HL-60 (cell line): ENCODE data around the gene C22orf23.

ENCODE experiments used
- DNase-seq, 2 experiments: peaks; one replicate each; pipeline ENCODE4 v3.0.0-alpha.2; 2010 to 2020; ENCODE audit warnings: low read depth in 1 of 2, low spot score in 1 of 2
- H3K27ac ChIP-seq: fragments of 250-450 bp; sonication (Bioruptor Pico); replicated peaks from 2 replicates; pipeline ENCODE4 v1.5.1; 2020; ENCODE audit warnings: mild to moderate bottlenecking, moderate library complexity
- H3K27me3 ChIP-seq: fragments of 250-450 bp; sonication (Bioruptor Pico); 2 replicates; pipeline ENCODE4 v1.5.1; 2021; ENCODE audit warnings: mild to moderate bottlenecking, moderate library complexity; ENCODE audit not compliant: insufficient read depth, poor library complexity, severe bottlenecking
- H3K4me3 ChIP-seq: replicated peaks from 2 replicates; pipeline ENCODE4 v1.5.1; 2011; ENCODE audit warnings: mild to moderate bottlenecking, control low read depth, low read length; ENCODE audit not compliant: insufficient read depth
- CTCF ChIP-seq: IDR thresholded peaks from one replicate; pipeline ENCODE4 v1.5.1; 2011; ENCODE audit warnings: low read length, control low read depth, inconsistent platforms; ENCODE audit not compliant: insufficient read depth
- GABPA ChIP-seq: IDR thresholded peaks from 2 replicates; pipeline ENCODE4 v1.6.1; 2012; ENCODE audit warnings: low read depth
- POLR2AphosphoS5 ChIP-seq: IDR thresholded peaks from 2 replicates; pipeline ENCODE4 v1.6.1; 2012; ENCODE audit warnings: low read depth
- REST ChIP-seq: IDR thresholded peaks from 2 replicates; pipeline ENCODE4 v1.6.1; 2012; ENCODE audit warnings: low read depth; ENCODE audit not compliant: insufficient replicate concordance
- SPI1 ChIP-seq: IDR thresholded peaks from 2 replicates; pipeline ENCODE4 v1.6.1; 2012; ENCODE audit warnings: low read depth, mild to moderate bottlenecking, borderline replicate concordance

The C22orf23 gene

DNA sequence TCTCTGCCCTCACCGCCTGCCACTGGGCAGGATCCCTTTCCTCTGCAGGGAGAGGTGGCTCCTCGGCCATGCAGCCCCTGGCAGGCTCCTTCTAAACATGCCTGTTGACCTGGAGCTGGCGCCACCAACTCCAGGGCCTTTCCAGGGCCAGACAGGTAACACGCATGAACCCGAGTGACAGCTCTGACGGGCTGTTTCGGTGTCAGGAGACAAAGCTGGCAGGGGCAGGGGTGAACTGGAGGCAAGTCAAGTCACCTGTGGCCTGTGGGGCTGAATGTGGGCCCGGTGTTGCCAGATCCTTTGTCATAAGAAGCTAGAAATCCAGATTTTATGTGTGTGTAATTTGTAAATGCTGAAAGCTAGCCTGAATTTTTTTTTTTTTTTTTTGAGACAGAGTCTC is 11.3 kb downstream of the C22orf23 start:
- H3K27ac ChIP-seq = no peak overlapping the region
- DNase-seq = no peak
- TF ChIP-seq REST (no peak), CTCF (no peak), GABPA (no peak), POLR2AphosphoS5 (no peak), SPI1 (no peak)
- H3K27me3 ChIP-seq = no peaks in the 10 kb centered on the region
- no peak overlapping the region for H3K4me3 ChIP-seq

GRCh38 chr22:37940698-37941376 is 12.6 kb downstream of the C22orf23 start:
- DNase-seq = peak; percentile 73
- H3K4me3 ChIP-seq = no peak overlapping the region
- H3K27ac ChIP-seq = no peak overlapping the region
- H3K27me3 ChIP-seq = no peaks in the 10 kb centered on the region
- TF ChIP-seq SPI1 (peak; percentile 15; the same call in 1 of the 2 replicates), CTCF (peak; percentile 6), REST (no peak)

DNA sequence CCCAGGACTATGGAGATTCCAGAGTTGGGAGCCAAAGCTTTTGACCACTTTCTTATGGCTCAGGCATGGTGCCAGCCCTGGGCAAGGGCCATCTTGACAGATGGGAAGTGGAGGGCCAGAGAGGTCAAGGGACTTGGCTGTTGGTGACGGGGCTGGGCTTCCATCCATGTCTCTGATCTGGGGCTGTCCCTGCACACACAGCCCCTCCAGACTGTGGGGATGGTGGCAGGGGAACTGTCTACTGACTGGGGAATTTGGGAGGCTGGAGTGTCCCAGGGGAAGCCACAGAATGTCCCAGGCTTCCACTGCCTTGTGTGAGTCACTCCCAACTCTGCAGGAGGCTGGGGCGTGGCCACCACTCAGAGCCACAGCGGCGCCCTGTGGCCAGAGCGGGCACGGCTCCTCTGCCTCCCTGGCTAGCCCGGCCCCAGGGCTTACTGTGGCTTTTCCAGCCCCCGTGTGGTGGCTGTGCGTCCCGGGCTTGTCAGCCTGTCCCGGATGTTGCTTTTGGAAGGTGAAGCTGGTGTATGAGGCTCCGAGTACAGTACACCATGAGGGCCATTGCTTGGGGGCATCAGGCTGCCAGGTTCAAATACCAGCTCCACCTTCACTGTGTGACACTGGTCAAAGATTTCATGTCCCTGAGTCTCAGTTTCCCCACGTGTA is 19.6 kb downstream of the C22orf23 start:
- TF ChIP-seq CTCF (peak; percentile 98), GABPA (no peak)
- no peak overlapping the region for H3K4me3 ChIP-seq
- no peaks in the 10 kb centered on the region for H3K27me3 ChIP-seq
- peak; percentile 86 to 89 for DNase-seq
- no peak overlapping the region for H3K27ac ChIP-seq
